Esophagus (tissue), 2 donors: ENCODE measurements around the gene TIGD1. TPM values are rescaled to one million over a fixed set of nuclear protein-coding genes. Genes with fewer than 3 reads are reported as not detected.
A peak's percentile ranks its signal among the peaks of the same experiment; 100 is the strongest.

Experiments
- H3K27ac ChIP-seq, 2 donors: one replicate each; pipeline ENCODE4 v1.5.1; 2013; ENCODE audit warnings: low read depth in 2 of 2, mild to moderate bottlenecking in 2 of 2, inconsistent platforms in 1 of 2, low read length in 1 of 2, moderate library complexity in 1 of 2
- H3K27me3 ChIP-seq, 2 donors: one replicate each; pipeline ENCODE4 v1.6.1; 2013; ENCODE audit warnings: low read length in 2 of 2, control low read depth in 1 of 2, mild to moderate bottlenecking in 1 of 2; ENCODE audit not compliant: insufficient read depth in 2 of 2, control insufficient read depth in 1 of 2
- H3K36me3 ChIP-seq, 2 donors: one replicate each; pipeline ENCODE4 v1.6.1; 2013; ENCODE audit warnings: low read length in 1 of 2; ENCODE audit not compliant: control insufficient read depth in 2 of 2, insufficient read depth in 2 of 2
- H3K4me1 ChIP-seq, 2 donors: one replicate each; pipeline ENCODE4 v1.6.1; 2013; ENCODE audit warnings: low read length in 1 of 2; ENCODE audit not compliant: control insufficient read depth in 2 of 2, insufficient read depth in 2 of 2
- H3K4me3 ChIP-seq, 2 donors: one replicate each; pipeline ENCODE4 v1.5.1; 2013; ENCODE audit warnings: low read length in 2 of 2, mild to moderate bottlenecking in 2 of 2, low read depth in 1 of 2, moderate library complexity in 1 of 2
- H3K9me3 ChIP-seq, 2 donors: one replicate each; pipeline ENCODE4 v1.6.1; 2013; ENCODE audit warnings: mild to moderate bottlenecking in 2 of 2, low read depth in 1 of 2, low read length in 1 of 2, moderate library complexity in 1 of 2; ENCODE audit not compliant: control insufficient read depth in 2 of 2, insufficient read depth in 1 of 2
- WGBS, 2 donors: extraction: QIAGEN DNeasy Blood & Tissue Kit; methylation state at CpG; one replicate each; pipeline ENCODE4 v1.1.7; 2013; 5-methylcytosine and 5-hydroxymethylcytosine counted together
- polyA plus RNA-seq, 2 donors: library from polyadenylated mRNA; stranded (reverse); fragments of 200-250 nt; gene quantifications; one replicate each; pipeline ENCODE4 v1.2.3, GENCODE V29; 2013
- donor health status: healthy with polysubstance abuse.
- donor health status: Bipolar disorder and iron deficiency.

TIGD1 gene
- 1 to 10 TPM; 1.8 to 4.4 TPM for polyA plus RNA-seq

DNA sequence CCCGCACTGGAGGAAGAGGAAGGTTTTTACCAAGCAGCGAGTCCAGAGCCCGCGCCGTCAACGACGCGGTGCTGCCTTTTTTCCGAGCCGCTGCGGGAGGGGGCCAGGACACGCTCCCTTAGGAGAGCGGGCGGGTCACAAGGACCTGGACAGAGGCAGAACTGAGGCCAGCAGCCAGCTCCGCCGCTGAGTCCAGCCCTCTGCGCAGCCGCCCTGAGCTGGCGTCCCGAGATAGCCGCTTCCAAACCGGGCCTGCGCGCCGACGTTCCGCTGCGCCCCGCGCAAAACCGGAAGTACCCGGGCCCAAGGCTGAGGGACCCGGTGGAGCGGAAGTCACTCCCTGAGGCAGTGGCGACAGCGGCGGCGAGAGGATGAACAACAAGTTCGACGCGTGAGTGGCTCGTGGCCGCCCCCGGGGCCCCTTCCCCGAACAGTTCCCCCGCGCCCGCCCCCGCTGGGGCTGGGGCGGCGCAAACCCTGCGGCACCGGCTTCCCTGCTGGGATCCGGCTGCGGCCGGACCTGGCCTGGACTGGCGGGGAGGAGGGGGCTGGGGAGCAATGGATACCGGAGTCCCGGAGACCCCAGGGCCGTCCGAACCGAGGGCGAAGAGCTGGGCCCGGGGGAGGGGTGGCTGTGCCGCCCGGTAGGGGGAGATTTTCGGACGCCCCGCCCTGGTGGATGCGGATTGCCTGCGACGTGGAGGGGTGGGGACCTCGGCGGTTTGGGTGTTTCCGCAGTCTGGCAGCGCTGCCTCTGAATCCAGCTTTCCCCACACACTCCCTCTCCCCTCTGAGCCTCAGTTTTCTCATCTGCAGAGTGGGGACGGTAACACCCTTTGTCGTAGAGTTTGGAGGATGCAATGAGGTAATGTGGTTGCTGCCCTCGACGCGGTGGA, at the start of gene TIGD1, which contains the start of gene EIF4E2:
TSS of gene TIGD1 (minus strand) at position 204 of the 896 bp plus-strand sequence. CDS start 675 bp downstream, outside the sequence.
TSS of gene EIF4E2 (plus strand) at position 336 of the 896 bp plus-strand sequence. CDS start at position 372, 36 bp downstream.
- H3K4me3 ChIP-seq: peak within 1 kb of the TSS; percentile 79 to 82
- H3K27me3 ChIP-seq: no peaks in the 10 kb centered on the region
- peaks cover 0 to 4% of the 10 kb centered on the region in 2 donors for H3K4me1 ChIP-seq
- peak within 1 kb of the TSS; percentile 96 to 97 for H3K27ac ChIP-seq
- no peaks in the 10 kb centered on the region for H3K9me3 ChIP-seq
- WGBS, 2 donors: 1% methylated on average over 67 to 81 of the region's 81 CpGs
- peaks cover 2% of the 10 kb centered on the region in 2 donors for H3K36me3 ChIP-seq

DNA sequence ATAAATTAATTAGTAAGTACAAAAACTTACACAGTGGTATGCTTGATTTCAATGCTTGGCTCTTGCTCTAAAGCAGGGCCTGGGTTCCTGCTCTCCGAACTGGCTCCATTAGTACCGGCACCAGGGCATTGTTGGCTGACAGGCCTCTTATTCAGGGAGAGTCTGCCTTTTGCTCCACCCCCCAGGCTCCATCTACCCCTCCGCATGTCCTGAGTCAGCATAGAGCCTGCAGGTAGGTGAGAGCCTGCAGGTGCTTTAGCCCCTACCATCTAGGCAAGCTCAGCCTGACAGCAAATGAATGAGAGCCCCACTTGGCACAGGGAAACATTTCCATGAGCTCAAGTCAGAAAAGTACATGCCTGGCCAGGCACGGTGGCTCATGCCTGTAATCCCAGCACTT, 47.9 kb upstream of the TIGD1 start:
- Histone ChIP-seq H3K9me3 (no peaks in the 10 kb centered on the region), H3K27me3 (no peaks in the 10 kb centered on the region), H3K27ac (no peak overlapping the region), H3K36me3 (no peaks in the 10 kb centered on the region), H3K4me3 (no peak overlapping the region), H3K4me1 (peaks cover 0 to 3% of the 10 kb centered on the region in 2 donors)
- WGBS, 2 donors: 62 to 73% methylated on average over 4 of the region's 4 CpGs

DNA sequence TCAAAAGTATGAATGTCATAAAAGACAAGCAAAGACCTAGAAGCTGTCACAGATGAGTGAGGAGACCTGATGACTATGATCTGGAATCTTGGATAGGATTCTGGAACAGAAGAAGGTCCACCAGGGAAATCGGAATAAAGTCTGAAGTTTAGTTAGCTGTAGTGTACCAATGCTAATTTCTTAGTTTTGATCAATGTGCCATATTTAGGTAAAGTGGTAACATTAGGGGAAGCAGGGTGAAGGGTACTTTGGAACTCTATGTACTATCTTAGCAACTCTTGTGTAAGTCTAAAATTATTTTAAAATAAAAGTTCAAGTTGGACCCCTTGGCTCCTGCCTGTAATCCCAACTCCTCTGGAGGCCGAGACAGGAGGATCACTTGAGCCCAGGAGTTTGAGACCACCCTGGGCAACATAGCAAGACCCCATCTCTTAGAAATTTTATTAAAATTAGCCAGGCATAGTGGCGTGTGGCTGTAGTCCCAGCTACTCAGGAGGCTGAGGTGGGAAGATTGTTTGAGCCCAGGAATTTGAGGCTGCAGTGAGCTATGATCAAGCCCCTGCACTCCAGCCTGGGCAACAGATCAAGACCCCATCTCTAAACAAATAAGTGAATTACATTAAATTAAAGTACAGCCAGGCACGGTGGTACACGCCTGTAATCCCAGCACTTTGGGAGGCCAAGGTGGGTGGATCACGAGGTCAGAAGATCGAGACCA, 47.2 kb upstream of the TIGD1 start:
- Histone ChIP-seq H3K27ac (no peak overlapping the region), H3K4me1 (peaks cover 2 to 9% of the 10 kb centered on the region in 2 donors), H3K27me3 (no peaks in the 10 kb centered on the region), H3K4me3 (no peak overlapping the region), H3K9me3 (no peaks in the 10 kb centered on the region), H3K36me3 (no peaks in the 10 kb centered on the region)
- 80 to 93% methylated on average over 7 of the region's 7 CpGs for WGBS, 2 donors

DNA sequence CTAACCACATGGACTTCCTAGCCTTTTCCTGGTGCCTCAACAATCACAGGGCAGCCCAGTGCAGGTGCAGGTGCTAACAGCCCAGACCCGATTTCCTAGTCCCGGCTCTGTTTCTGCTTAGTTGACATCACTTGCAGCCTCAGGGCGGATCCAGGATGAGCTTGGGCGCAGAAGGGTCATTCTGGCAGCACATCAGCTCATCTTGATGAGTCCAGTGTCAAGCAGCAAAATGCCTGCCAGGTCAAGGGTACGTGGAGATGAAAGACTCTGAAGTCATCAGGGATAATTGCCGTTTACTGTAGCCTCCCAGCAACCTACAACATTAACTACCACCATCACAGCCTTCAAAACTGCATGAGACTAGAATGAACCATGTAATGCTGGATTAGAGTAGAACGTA, 43.6 kb upstream of the TIGD1 start:
- no peaks in the 10 kb centered on the region for H3K36me3 ChIP-seq
- WGBS, 2 donors: 67 to 79% methylated on average over 7 of the region's 7 CpGs

DNA sequence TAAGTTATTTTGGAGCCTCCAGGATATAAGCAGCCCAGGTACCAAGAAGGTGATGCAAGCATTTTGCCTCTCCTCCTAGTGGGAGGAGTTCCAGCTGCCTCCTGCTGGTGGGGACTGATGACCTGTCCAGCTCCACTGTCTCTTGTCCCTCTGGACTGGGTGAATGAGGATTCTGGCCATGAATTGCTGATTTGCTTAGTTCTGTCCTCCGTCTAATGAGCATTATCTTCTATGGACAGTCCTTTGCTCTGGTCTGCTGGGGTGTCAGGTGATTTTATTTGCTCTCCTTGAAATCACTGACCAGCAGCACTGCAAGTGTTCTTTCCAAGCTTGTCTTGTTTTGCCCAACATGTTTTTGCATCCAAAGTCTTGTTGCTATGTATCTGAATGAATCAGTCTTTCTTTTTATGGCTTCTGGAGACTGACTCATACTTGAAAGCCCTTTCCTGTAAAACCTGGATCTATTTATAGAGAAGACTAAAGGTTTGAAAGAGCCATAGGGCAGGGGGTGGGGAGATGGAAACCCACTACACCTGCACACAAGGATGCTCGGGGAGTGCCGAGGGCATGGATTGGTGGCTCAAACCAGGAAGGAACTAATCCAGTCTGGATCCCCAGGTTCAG, 42.5 kb upstream of the TIGD1 start:
- Histone ChIP-seq H3K27me3 (no peaks in the 10 kb centered on the region), H3K9me3 (no peaks in the 10 kb centered on the region), H3K27ac (peak overlapping the region; percentile 50 to 64), H3K4me1 (peaks cover 4 to 16% of the 10 kb centered on the region in 2 donors), H3K36me3 (no peaks in the 10 kb centered on the region), H3K4me3 (no peak overlapping the region)
- WGBS, 2 donors: 46 to 56% methylated on average over 3 of the region's 3 CpGs

More for the DNA sequence above, 43.6 kb upstream of the TIGD1 start:
- Histone ChIP-seq H3K9me3 (no peaks in the 10 kb centered on the region), H3K4me1 (peaks cover 2 to 10% of the 10 kb centered on the region in 2 donors), H3K27me3 (no peaks in the 10 kb centered on the region), H3K27ac (no peak overlapping the region), H3K4me3 (no peak overlapping the region)

DNA sequence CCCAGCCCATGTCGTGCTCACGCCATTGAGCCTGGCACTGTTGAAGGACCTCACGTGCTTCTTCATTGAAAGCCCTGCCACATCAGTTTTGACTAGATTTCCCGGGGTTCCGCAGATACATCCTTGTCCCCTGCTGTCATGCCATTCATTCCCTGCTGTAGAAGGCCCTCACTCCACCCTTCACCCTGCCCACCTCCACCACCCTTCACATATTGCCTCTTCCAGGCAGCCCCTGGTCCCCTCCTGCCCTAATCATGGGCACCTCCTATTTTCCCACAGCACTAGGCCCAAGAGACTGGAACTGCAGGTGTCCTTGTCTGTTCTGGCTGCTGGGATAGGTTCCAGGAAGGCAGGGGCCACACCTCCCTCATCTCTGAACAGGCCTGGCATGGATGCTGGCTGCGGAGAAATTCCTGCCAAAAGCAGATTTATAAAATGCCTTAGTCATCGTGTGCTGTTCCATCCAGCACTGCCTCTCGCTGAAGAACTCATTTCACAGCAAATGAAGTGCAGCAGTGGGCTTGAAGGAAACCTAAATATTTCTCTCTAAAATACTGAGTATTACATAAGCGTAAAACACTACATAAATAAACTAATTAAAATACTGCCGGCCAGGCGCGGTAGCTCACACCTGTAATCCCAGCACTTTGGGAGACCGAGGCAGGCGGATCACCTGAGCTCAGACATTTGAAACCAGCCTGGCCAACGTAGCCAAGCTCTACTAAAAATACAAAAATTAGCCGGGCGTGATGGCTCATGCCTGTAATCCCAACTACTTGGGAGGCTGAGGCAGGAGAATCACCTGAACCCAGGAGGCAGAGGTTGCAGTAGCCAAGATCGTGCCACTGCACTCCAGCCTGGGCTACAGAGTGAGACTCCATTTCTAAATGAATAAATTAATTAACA, 38.6 kb upstream of the TIGD1 start:
- H3K4me1 ChIP-seq: peaks cover 4 to 16% of the 10 kb centered on the region in 2 donors
- WGBS, 2 donors: 48 to 53% methylated on average over 18 of the region's 18 CpGs
- no peaks in the 10 kb centered on the region for H3K9me3 ChIP-seq
- H3K27me3 ChIP-seq: no peaks in the 10 kb centered on the region
- H3K4me3 ChIP-seq: no peak overlapping the region
- peaks cover 2 to 5% of the 10 kb centered on the region in 2 donors for H3K36me3 ChIP-seq
- peak overlapping the region; percentile 61 to 71 for H3K27ac ChIP-seq

DNA sequence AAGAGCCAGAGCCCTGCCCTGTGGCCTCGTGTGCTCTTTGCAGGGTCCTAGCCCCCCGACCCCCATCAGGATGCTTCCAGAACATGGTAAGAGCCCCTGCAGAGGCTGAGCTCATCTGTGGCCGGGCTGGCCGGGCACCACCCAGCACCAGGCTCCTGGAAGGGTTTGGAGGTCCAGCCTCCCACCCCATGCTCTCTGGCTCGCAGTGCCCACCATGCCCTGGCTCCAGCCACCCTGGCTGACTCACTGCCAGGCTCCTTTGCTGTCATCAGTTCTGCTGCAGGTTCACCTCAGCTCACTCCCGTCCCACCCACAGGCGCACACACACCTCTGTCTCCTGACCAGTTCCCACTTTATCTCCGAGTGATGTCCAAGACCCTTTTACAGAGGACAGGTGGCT, 37.7 kb upstream of the TIGD1 start:
- H3K27ac ChIP-seq: no peak overlapping the region

DNA sequence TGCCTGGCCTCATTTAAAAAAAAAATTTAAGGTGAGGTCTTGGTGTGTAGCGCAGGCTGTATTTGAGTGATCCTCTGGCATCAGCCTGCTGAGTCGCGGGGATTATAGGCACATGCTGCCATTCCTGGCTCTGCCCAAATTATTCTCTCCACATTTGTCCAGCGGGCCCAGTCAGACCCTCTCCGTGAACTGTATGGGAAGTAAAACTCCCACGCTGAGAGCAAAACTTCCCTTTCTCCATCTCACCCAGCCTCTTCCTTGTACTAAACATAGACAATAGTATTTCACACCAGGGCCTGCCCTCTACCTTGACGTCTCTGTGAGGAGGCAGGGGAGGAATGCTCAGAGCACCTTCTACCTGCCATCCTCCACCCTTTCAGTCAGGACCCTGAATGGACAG, 37.2 kb upstream of the TIGD1 start:
- Histone ChIP-seq H3K27ac (no peak overlapping the region), H3K36me3 (peaks cover 2 to 5% of the 10 kb centered on the region in 2 donors), H3K27me3 (no peaks in the 10 kb centered on the region), H3K4me3 (no peak overlapping the region), H3K9me3 (no peaks in the 10 kb centered on the region), H3K4me1 (peaks cover 2 to 7% of the 10 kb centered on the region in 2 donors)
- WGBS, 2 donors: 72 to 75% methylated on average over 7 of the region's 7 CpGs

More for the DNA sequence above, 37.7 kb upstream of the TIGD1 start:
- peaks cover 2 to 11% of the 10 kb centered on the region in 2 donors for H3K4me1 ChIP-seq
- no peak overlapping the region for H3K4me3 ChIP-seq
- H3K36me3 ChIP-seq: peaks cover 2 to 5% of the 10 kb centered on the region in 2 donors
- no peaks in the 10 kb centered on the region for H3K27me3 ChIP-seq
- no peaks in the 10 kb centered on the region for H3K9me3 ChIP-seq
- WGBS, 2 donors: 85 to 89% methylated on average over 8 of the region's 8 CpGs
